ENCODE measurements around the gene MAGI3.
"Not testable (repeated sequence)": the region's sequence is repeated elsewhere in the genome, so short reads cannot be mapped to it uniquely, and the experiment has no call there.

Gene MAGI3

GRCh38 chr1:113576271-113576670 lies 186.0 kb downstream of the MAGI3 start:
- no peak for DNase-seq (ENCODE audit: low read depth in 2 of 2)

GRCh38 chr1:113579256-113580018 lies 189.1 kb downstream of the MAGI3 start:
- no peak for DNase-seq (ENCODE audit: low read depth in 2 of 2)

- DNase-seq (ENCODE audit: low read depth in 2 of 2), result no peak
Observed at GRCh38 chr1:113581323-113581722, 191.0 kb downstream of the MAGI3 start.

- no peak for DNase-seq (ENCODE audit: low read depth in 2 of 2)
Observed at GRCh38 chr1:113582084-113582483, 191.8 kb downstream of the MAGI3 start.

GRCh38 chr1:113587475-113587874 lies 197.2 kb downstream of the MAGI3 start:
- no peak for DNase-seq (ENCODE audit: low read depth in 2 of 2)

- DNase-seq (ENCODE audit: low read depth in 2 of 2), result no peak
Observed at GRCh38 chr1:113592230-113592629, 201.9 kb downstream of the MAGI3 start.

DNA sequence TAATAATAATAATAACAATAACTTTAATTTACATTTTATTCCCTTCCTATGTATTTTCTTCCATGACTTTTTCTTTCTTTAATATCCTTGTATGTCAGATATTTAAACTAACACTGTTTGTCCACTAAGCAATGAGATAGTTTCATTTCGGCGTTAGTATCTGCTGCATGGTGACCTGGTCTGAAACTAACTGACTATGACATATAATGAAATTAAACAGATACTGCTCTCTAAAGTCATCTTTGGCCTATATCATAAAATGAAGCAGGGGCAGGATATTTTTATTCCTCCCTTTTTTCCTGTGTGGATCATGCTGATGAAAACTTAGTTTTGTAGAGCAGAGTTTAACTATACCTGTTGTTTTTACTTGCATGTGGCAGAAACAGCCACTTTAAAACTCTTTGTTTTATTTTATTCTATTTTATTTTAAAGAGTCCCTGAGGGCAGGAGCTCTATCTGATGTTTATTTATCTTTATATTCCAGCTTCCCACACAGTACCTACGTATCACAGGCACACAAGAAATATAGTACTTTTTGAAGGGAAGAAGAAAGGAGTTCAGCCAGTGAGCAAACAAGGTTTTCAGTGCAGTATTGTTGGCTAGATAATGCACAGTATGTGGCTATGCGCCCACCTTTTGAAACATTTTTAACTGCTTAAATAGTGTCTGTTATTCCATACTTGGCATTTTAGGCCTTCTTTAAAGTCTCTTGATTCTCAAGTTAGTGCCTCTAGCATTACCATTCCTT lies 203.4 kb downstream of the MAGI3 start:
- no peak for DNase-seq (ENCODE audit: low read depth in 2 of 2)

GRCh38 chr1:113604466-113604865 lies 214.2 kb downstream of the MAGI3 start:
- not testable (repeated sequence) for DNase-seq (ENCODE audit: low read depth in 2 of 2)

DNA sequence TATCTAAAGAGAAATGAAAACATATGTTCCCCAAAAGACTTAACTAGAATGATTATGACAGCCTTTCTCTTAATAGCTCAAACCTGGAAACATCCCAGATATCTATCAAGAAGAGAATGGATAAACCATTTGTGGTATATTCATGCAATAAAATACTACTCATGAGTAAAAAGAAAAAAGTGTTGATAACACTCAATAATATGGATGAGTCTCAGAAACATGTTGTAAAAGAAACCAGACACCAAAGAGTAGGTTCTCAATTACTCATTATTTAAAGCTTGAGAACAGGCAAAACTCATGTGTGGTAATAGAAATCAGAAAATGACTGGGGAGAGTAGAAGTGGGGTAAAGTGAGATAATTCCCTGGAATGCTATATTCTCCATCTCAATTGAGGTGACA lies 214.8 kb downstream of the MAGI3 start:
- DNase-seq (ENCODE audit: low read depth in 2 of 2), result no peak

DNA sequence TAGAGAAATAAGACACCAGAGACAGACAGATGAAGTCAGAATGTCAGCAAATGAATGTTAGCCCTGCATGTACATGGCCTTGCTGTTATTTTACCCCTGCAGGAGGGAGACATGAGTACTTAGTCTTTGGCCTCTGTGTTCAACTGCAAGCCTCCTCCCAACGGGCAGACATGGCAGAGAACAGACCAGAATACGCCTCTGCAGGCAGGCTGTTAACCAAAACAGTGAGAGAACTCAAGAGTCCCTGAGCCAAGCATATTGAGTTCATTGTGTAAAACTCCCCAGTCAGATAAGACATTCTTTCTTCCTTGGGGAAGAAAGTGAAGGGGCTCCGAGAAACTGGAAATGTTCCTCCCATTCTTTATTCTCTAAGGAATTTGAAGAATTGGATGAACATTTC lies 218.1 kb downstream of the MAGI3 start:
- DNase-seq (ENCODE audit: low read depth in 2 of 2), result no peak

DNA sequence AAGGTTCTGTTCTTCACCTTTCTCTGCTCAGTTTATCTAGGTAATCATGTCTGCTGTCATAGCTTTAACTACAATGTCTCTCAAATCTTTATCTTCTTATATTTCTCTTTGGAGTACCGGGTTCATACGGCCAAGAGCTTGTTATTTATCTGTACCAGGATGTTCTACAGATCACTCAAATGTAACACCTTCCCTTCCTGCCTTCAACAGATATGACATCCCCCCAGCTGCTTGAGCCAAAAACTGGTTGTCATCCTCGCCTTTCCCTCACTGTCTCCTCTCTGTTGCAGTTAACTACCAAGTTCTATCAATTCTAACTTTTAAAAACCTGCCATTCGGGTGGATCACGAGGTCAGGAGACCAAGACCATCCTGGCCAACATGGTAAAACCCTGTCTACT lies 220.1 kb downstream of the MAGI3 start:
- no peak for DNase-seq (ENCODE audit: low read depth in 2 of 2)

- DNase-seq (ENCODE audit: low read depth in 2 of 2), result no peak
Observed at GRCh38 chr1:113615425-113615824, 225.1 kb downstream of the MAGI3 start.

DNA sequence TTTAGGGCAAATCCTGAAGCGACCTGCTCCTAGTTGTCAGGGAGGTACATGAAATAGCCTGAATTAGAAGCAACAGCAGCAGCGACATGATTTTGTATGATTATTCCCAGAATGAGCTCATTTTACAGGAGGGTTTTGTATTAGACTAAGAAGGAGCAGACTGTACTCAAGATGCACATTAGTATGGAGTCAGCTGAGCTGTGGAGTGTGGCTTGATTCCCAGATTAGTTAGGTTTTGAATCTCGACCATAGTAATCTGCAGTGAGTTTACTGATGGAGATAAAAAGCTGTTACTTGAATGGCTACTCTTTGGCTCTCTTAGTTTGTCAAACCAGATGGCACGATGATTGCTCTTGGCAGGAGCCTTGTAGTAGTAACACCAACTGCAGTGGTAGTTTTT lies 225.8 kb downstream of the MAGI3 start:
- DNase-seq (ENCODE audit: low read depth in 2 of 2), result no peak

DNA sequence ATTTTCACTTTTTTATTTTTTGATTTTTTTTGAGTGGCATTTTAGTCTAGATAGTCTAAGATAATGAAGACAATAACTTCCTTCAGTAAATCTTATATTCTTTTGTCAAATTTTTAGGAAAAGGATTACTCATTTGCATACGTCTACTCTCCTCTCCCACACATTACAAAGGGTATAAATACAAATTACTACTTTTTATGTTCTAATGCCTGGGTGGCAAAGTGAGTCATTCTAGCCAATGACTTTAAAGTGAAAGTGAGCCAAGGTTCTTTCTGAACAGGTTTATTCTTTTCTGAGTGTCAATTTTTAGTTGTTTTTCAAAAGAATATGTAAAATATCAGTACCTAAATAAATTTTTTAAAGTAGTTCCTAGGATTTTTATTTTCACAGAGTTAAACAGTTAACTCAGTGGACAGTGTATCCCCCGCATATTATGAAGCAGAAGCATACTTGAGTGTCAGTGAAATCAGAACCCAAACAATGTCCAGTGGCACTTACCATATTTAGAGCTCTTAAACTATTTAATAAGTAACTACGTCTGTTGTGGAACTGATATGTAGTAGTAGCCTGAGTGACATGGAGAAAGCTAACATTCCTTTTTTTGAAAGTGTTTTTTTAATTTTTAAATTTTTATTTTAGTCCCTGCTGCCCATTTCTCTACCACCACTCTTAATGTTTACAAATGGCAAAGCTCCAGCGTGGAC lies 227.3 kb downstream of the MAGI3 start:
- no peak for DNase-seq (ENCODE audit: low read depth in 2 of 2)

DNA sequence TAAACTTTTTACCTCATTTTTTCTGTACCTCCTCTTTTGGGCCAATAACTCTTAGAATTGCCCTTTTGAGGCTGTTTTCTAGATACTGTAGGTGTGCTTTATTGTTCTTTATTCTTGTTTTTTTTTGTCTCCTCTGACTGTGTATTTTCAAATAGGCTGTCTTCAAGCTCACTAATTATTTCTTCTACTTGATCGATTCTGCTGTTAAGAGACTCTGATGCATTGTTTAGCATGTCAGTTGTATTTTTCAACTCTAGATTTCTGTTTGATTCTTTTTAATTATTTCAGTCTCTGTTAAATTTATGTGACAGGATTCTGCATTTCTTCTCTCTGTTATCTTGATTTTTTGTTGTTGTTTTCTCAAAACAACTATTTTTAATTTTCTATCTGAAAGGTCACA lies 238.7 kb downstream of the MAGI3 start:
- DNase-seq (ENCODE audit: low read depth in 2 of 2), result no peak

DNA sequence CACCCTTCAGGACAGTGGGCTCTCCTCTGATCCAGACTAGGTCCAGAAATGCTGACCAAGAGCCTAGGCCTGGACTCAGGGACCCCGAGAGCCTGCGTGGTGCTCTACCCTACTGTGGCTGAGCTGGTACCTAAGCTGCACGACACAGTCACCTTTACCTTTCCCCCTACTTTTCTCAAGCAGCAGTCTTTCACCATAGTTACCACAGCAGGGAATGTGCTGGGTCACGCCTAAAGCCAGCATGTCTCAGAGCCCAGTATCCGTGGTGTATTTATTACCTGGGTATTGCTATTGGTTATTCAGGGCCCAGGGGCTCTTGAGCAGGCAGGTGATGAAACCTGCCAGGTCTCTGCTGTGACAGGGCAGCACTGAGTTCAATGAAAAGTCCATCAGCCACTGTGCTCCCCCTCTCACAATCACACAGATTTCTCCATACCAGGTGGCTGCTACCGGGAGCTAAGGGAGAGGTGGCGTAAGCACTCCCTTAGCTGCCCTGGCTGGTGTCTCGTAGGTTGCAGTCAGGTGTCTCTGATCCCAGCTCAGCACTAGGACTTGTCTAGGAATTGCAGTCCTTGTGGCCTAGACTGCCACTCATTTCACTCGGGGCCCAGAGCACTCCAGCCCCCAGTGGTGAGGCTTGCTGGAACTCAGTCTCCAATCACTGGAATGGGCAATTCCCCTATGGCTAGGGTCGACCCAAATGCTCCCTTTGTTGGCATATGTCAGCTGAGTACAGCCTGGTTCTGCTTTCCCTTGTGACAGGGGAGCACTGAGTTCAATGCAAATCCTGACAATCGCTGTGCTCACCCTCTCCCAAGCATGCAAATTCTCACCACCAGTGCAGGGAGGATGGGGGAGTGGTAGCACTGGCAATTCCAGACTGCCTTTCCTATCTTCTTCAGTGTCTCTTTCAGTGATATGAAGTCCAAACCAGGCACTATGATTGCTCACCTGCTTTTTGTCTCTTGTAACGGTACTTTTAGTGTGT lies 240.3 kb downstream of the MAGI3 start:
- DNase-seq (ENCODE audit: low read depth in 2 of 2), result no peak

- no peak for DNase-seq (ENCODE audit: low read depth in 2 of 2)
Observed at GRCh38 chr1:113641396-113641795, 251.1 kb downstream of the MAGI3 start.

GRCh38 chr1:113647164-113647563 lies 256.8 kb downstream of the MAGI3 start:
- no peak for DNase-seq (ENCODE audit: low read depth in 2 of 2)

DNA sequence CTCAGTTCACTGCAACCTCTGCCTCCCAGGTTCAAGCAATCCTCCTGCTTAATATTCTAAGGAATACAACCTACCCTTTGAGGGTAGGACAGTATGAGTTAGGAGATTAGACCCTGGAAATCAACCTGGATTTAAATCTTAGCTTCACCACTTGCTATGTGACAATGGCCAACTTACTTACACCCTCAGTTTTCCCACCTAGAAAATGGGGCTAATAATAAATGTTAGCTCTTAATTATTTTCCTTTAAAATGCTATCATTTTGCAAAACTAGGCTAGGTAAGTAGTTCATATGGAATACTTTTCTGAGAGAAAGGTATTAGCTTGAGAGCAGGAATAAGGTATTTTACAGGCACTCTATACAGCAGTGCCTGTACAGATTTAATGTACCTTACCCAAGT lies 258.2 kb downstream of the MAGI3 start:
- DNase-seq (ENCODE audit: low read depth in 2 of 2), result no peak

DNA sequence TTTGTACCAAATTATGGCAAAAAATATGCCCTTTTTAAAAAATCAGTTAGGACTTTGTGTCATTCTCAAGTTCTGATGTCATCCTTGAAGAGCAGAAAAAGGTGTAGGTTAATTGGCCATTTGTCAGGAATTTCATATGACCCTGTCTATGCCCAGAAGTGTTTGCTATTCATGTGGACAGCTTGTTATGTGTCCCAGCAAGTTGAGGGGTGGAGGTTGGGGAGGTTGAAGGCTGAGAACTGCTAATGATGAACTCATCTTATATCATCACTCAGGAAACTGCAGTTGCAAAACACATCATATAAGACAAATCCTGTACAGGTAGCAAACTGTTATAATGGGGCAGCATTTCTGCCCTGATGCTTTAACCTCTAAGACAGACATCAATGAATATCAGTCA lies 262.5 kb downstream of the MAGI3 start:
- no peak for DNase-seq (ENCODE audit: low read depth in 2 of 2)

DNA sequence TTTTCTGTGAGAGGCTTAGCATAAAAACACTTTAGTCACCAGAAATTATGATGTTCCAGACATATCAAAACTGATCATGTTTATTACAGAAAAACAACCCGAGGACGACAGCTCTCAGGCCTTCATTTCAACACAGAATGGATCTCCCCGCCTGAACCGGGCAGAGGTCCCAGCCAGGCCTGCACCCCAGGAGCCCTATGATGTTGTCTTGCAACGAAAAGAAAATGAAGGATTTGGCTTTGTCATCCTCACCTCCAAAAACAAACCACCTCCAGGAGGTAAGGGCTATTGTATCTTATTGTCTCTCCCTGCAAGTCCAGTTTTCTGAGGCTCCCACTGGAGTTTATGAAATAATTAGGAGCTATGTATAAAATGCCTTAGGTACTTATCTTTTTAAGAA lies 263.4 kb downstream of the MAGI3 start:
- no peak for DNase-seq (ENCODE audit: low read depth in 2 of 2)

GRCh38 chr1:113654883-113655282 lies 264.6 kb downstream of the MAGI3 start:
- no peak for DNase-seq (ENCODE audit: low read depth in 2 of 2)

All from stimulated activated CD4-positive, alpha-beta T cell treated with anti-CD3 and anti-CD28 coated beads, Interleukin-12 subunit alpha, Interleukin-12 subunit beta, amount 100 ng/mL, for 24 hours (primary cell).